ENCODE measurements around the gene TEK.

TEK gene

DNA sequence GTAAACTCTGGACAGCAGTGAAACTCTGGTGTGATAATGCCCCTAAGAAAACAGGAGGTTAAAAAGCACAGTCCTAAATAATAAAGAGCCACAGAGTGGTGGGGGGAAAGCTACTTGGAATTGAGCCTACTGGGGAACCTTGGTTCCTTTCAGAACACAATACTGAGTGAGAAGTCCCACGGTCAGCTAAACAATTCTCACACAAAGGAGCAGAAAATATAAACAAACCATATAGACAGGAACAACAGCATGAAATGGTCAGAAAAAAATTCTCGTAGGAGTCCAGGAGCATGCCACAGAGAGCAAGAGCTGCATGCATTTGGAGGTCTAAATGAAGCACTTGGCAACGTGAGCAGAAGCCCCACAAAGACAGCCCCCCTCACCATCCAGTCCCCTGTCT, 56.0 kb downstream of the TEK start:
- TF ChIP-seq, protein P1, sequence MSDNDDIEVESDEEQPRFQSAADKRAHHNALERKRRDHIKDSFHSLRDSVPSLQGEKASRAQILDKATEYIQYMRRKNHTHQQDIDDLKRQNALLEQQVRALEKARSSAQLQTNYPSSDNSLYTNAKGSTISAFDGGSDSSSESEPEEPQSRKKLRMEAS (IDR thresholded peaks at IDR 0.05) = no peak
- TF ChIP-seq ZBTB7A (IDR thresholded peaks at IDR 0.05; ENCODE audit: low read depth) (no peak), RAD21 (IDR thresholded peaks at IDR 0.05; ENCODE audit: low read depth) (no peak), EP300 (IDR thresholded peaks at IDR 0.05; ENCODE audit: borderline replicate concordance) (no peak), FOXM1 (IDR thresholded peaks at IDR 0.05; ENCODE audit: borderline replicate concordance, low read depth) (no peak), EGR1 (IDR thresholded peaks at IDR 0.05) (no peak), CREB1 (IDR thresholded peaks at IDR 0.05; ENCODE audit: low read depth) (no peak)
- TF ChIP-seq, protein P2, sequence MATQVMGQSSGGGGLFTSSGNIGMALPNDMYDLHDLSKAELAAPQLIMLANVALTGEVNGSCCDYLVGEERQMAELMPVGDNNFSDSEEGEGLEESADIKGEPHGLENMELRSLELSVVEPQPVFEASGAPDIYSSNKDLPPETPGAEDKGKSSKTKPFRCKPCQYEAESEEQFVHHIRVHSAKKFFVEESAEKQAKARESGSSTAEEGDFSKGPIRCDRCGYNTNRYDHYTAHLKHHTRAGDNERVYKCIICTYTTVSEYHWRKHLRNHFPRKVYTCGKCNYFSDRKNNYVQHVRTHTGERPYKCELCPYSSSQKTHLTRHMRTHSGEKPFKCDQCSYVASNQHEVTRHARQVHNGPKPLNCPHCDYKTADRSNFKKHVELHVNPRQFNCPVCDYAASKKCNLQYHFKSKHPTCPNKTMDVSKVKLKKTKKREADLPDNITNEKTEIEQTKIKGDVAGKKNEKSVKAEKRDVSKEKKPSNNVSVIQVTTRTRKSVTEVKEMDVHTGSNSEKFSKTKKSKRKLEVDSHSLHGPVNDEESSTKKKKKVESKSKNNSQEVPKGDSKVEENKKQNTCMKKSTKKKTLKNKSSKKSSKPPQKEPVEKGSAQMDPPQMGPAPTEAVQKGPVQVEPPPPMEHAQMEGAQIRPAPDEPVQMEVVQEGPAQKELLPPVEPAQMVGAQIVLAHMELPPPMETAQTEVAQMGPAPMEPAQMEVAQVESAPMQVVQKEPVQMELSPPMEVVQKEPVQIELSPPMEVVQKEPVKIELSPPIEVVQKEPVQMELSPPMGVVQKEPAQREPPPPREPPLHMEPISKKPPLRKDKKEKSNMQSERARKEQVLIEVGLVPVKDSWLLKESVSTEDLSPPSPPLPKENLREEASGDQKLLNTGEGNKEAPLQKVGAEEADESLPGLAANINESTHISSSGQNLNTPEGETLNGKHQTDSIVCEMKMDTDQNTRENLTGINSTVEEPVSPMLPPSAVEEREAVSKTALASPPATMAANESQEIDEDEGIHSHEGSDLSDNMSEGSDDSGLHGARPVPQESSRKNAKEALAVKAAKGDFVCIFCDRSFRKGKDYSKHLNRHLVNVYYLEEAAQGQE (IDR thresholded peaks at IDR 0.05; ENCODE audit: low read depth) = no peak

DNA sequence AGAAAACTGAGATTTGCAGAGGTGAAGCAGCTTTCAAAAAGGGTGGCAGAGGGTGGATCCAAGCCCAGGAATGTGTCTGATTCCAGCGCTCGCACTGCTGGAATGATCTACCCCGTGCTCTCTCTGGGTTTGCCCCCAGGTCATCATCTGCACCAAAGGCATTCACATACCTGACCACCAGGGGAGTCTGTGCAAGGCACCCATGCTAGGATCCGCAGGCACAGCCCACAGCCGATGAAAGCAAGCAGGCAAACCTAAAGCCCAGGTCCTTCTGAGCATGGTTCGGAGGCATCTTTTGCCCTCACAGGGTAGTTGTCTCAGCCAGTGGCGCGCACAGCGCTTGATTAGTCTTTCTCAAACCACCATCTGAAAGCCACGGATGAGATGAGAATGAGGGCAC, 56.6 kb downstream of the TEK start:
- TF ChIP-seq FOXM1 (IDR thresholded peaks at IDR 0.05; ENCODE audit: borderline replicate concordance, low read depth) (no peak), TEAD4 (IDR thresholded peaks at IDR 0.05) (no peak), TAF1 (IDR thresholded peaks at IDR 0.05; ENCODE audit: low read depth) (no peak), RAD21 (IDR thresholded peaks at IDR 0.05; ENCODE audit: low read depth) (no peak), CREB1 (IDR thresholded peaks at IDR 0.05; ENCODE audit: low read depth) (no peak), NFIC (IDR thresholded peaks at IDR 0.05) (no peak), EGR1 (IDR thresholded peaks at IDR 0.05) (no peak), EP300 (IDR thresholded peaks at IDR 0.05; ENCODE audit: borderline replicate concordance) (no peak), CEBPB (IDR thresholded peaks at IDR 0.05) (no peak), TCF12 (IDR thresholded peaks at IDR 0.05; ENCODE audit: low read depth) (no peak), ZBTB7A (IDR thresholded peaks at IDR 0.05; ENCODE audit: low read depth) (no peak), YY1 (IDR thresholded peaks at IDR 0.05; ENCODE audit: low read depth) (no peak)
- TF ChIP-seq, protein P1 (IDR thresholded peaks at IDR 0.05) = no peak
- TF ChIP-seq, protein P2 (IDR thresholded peaks at IDR 0.05; ENCODE audit: low read depth) = no peak
- TF ChIP-seq, protein P3, sequence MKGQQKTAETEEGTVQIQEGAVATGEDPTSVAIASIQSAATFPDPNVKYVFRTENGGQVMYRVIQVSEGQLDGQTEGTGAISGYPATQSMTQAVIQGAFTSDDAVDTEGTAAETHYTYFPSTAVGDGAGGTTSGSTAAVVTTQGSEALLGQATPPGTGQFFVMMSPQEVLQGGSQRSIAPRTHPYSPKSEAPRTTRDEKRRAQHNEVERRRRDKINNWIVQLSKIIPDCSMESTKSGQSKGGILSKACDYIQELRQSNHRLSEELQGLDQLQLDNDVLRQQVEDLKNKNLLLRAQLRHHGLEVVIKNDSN (IDR thresholded peaks at IDR 0.05) = no peak

DNA sequence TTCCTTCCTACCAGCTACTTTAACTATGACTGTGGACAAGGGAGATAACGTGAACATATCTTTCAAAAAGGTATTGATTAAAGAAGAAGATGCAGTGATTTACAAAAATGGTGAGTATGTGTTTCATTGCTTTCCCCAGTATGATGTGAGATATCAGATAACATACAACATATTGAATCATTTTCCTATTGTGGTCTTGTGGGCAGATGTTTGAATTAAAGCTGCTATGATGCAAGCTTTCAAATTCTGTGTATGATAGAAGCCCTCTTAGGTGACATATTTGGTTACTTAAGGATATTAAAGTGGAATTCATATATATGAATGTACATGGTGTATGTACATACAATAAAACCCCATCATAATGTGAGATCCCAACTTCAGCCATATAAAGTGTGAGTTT, 59.5 kb downstream of the TEK start:
- TF ChIP-seq, protein P1 (IDR thresholded peaks at IDR 0.05) = no peak
- TF ChIP-seq TCF12 (IDR thresholded peaks at IDR 0.05; ENCODE audit: low read depth) (no peak), FOXM1 (IDR thresholded peaks at IDR 0.05; ENCODE audit: borderline replicate concordance, low read depth) (no peak), EGR1 (IDR thresholded peaks at IDR 0.05) (no peak), NFIC (IDR thresholded peaks at IDR 0.05) (no peak)
- TF ChIP-seq, protein P3 (IDR thresholded peaks at IDR 0.05) = no peak

DNA sequence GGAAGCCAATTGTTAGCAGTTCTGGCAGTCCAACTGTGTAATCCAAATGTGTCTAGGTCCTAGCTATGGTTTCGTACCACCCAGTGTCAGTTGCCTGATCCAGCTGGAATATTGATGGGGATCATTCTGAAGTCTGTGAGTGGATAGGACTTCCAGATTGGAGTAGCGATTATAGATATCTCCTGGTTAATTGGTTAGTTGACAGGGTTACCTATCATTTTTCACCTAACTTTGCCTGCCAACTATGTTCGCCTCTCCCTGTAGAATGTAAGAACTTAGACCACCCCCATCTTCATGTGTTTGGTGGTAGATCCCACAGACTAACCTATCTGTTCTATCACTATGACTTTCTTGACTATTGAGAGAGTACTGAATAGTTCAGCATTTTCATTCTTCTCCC, 59.9 kb downstream of the TEK start:
- TF ChIP-seq NFIC (IDR thresholded peaks at IDR 0.05) (no peak), TEAD4 (IDR thresholded peaks at IDR 0.05) (no peak), EP300 (IDR thresholded peaks at IDR 0.05; ENCODE audit: borderline replicate concordance) (no peak), EGR1 (IDR thresholded peaks at IDR 0.05) (no peak), TCF12 (IDR thresholded peaks at IDR 0.05; ENCODE audit: low read depth) (no peak), FOXM1 (IDR thresholded peaks at IDR 0.05; ENCODE audit: borderline replicate concordance, low read depth) (no peak), YY1 (IDR thresholded peaks at IDR 0.05; ENCODE audit: low read depth) (no peak)
- TF ChIP-seq, protein P3 (IDR thresholded peaks at IDR 0.05) = no peak

DNA sequence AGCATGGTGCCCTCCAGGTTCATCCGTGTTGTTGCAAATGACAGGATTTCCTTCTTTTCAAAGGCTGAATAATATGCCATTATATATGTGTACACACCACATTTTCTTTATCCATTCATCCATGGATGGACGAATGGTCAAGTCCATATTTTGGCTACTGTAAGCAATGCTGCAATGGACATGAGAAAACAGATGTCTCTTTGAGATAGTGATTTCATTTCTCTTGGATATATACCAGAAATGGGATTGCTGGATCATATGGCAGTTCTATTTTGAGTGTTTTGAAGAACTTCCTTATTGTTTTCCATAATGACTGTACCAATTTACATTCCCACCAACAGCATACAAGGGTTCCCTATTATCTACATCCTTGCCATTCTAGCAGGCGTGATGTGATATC, 67.9 kb downstream of the TEK start:
- TF ChIP-seq YY1 (IDR thresholded peaks at IDR 0.05; ENCODE audit: low read depth) (no peak), FOXM1 (IDR thresholded peaks at IDR 0.05; ENCODE audit: borderline replicate concordance, low read depth) (no peak), NFIC (IDR thresholded peaks at IDR 0.05) (no peak), TEAD4 (IDR thresholded peaks at IDR 0.05) (no peak), ZBTB7A (IDR thresholded peaks at IDR 0.05; ENCODE audit: low read depth) (no peak), CEBPB (IDR thresholded peaks at IDR 0.05) (no peak), TAF1 (IDR thresholded peaks at IDR 0.05; ENCODE audit: low read depth) (no peak), TCF12 (IDR thresholded peaks at IDR 0.05; ENCODE audit: low read depth) (no peak), EP300 (IDR thresholded peaks at IDR 0.05; ENCODE audit: borderline replicate concordance) (no peak)
- TF ChIP-seq, protein P3 (IDR thresholded peaks at IDR 0.05) = no peak
- TF ChIP-seq, protein P2 (IDR thresholded peaks at IDR 0.05; ENCODE audit: low read depth) = no peak
- TF ChIP-seq, protein P1 (IDR thresholded peaks at IDR 0.05) = no peak

Data from Ishikawa (cell line).